ENCODE measurements around the gene GLRA3.

The GLRA3 gene

DNA sequence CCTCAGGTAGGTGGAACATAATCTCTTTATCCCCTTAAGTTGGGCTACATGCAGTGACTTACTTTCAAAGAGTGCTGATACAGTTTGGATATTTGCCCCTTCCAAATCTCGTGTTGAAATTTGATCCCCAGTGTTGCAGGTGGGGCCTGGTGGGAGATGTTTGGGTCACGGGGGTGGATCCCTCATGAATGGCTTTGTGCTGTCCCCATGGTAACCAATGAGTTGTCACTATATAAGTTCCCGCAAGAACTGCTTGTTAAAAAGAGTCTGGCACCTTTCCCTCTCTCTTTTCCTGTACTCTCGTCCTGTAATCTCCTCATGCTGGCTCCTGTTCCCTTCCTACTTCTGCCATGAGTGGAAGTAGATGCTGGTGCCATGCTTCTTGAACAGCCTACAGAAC is 71.3 kb downstream of the GLRA3 start:
- H3K9ac ChIP-seq (ENCODE audit: low read length), result no peak overlapping the region
- no peaks in the 10 kb centered on the region for H3K9me3 ChIP-seq (ENCODE audit: control insufficient read depth, low read length)
- no peaks in the 10 kb centered on the region for H3K36me3 ChIP-seq (ENCODE audit: control insufficient read depth, insufficient read depth, low read length, severe bottlenecking)
- no peaks in the 10 kb centered on the region for H3K4me1 ChIP-seq (ENCODE audit: control insufficient read depth, insufficient read depth, low read length)
- H3K27me3 ChIP-seq (replicated peaks; ENCODE audit: control insufficient read depth, insufficient read depth, low read length), result no peaks in the 10 kb centered on the region
- DNase-seq (ENCODE audit: low read depth), result no peak
- no peak overlapping the region for H3K4me3 ChIP-seq (ENCODE audit: low read length)

DNA sequence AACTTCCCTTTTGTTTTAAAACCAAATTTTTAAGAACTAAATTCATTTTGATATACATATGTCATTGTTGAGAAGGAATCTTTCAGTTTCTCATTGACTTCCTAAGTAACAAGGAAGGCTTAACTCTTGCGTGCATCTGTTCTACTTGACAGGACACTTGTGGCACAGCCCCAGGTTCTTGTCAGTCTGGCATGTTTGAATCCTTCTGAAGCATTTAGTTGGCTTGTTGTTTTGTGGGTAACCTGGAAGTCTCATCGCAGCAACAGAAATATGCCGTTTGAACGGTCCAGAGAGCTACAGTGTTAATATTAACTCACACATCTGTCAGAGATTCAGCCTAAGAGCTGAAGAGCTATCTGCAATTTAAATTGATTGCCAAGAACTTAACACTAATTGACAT is 76.0 kb downstream of the GLRA3 start:
- DNase-seq (ENCODE audit: low read depth), result no peak

DNA sequence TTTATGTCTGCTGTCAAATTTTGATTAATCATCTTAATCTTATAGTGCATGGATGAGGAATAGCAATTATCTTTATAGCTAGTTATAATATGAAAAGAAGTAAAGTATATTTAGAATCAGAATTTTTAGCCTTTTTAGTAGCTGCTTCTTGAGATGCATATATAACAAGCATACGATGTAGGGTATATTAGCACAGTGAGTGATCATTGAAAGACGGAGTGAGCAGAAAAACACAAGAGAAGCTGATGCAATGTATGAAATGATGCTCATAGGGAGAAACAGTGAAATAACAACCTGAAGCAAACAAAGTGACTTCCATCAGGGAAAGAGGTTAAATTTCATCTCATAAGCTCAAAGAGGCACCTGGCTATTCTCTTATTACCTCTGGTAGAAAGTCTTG is 77.0 kb downstream of the GLRA3 start:
- Histone ChIP-seq H3K9ac (ENCODE audit: low read length) (no peak overlapping the region), H3K4me3 (ENCODE audit: low read length) (no peak overlapping the region), H3K9me3 (ENCODE audit: control insufficient read depth, low read length) (no peaks in the 10 kb centered on the region), H3K36me3 (ENCODE audit: control insufficient read depth, insufficient read depth, low read length, severe bottlenecking) (no peaks in the 10 kb centered on the region), H3K4me1 (ENCODE audit: control insufficient read depth, insufficient read depth, low read length) (no peaks in the 10 kb centered on the region), H3K27me3 (replicated peaks; ENCODE audit: control insufficient read depth, insufficient read depth, low read length) (peaks cover 3% of the 10 kb centered on the region)
- no peak for DNase-seq (ENCODE audit: low read depth)

More for the DNA sequence above, 76.0 kb downstream of the GLRA3 start:
- no peaks in the 10 kb centered on the region for H3K36me3 ChIP-seq (ENCODE audit: control insufficient read depth, insufficient read depth, low read length, severe bottlenecking)
- H3K9me3 ChIP-seq (ENCODE audit: control insufficient read depth, low read length), result no peaks in the 10 kb centered on the region
- H3K4me1 ChIP-seq (ENCODE audit: control insufficient read depth, insufficient read depth, low read length), result no peaks in the 10 kb centered on the region
- H3K4me3 ChIP-seq (ENCODE audit: low read length), result no peak overlapping the region
- peaks cover 3% of the 10 kb centered on the region for H3K27me3 ChIP-seq (replicated peaks; ENCODE audit: control insufficient read depth, insufficient read depth, low read length)
- H3K9ac ChIP-seq (ENCODE audit: low read length), result no peak overlapping the region

DNA sequence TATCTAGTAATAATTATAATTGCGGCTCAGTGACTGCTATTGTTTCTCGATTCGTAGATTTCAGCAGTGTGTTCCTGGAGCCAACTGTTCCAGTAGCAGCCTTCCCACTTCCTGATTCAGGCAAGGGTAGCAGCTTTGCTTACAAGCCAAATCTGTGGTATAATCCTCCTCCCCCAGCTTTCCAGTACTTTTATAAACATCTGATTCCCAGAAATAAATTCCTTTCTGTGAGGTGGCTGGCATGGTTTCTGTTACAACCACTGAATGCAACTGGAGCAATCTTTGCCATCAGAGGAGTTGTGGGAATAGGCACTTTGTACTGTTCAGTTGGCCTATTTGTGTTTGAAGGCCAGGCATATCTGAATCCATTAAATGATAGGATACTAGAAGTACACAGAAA is 80.0 kb downstream of the GLRA3 start:
- Histone ChIP-seq H3K4me1 (ENCODE audit: control insufficient read depth, insufficient read depth, low read length) (no peaks in the 10 kb centered on the region), H3K27me3 (replicated peaks; ENCODE audit: control insufficient read depth, insufficient read depth, low read length) (peaks cover 3% of the 10 kb centered on the region), H3K4me3 (ENCODE audit: low read length) (no peak overlapping the region), H3K36me3 (ENCODE audit: control insufficient read depth, insufficient read depth, low read length, severe bottlenecking) (no peaks in the 10 kb centered on the region), H3K9me3 (ENCODE audit: control insufficient read depth, low read length) (peaks cover 19% of the 10 kb centered on the region), H3K9ac (ENCODE audit: low read length) (no peak overlapping the region)
- peak; percentile 52 for DNase-seq (ENCODE audit: low read depth)

DNA sequence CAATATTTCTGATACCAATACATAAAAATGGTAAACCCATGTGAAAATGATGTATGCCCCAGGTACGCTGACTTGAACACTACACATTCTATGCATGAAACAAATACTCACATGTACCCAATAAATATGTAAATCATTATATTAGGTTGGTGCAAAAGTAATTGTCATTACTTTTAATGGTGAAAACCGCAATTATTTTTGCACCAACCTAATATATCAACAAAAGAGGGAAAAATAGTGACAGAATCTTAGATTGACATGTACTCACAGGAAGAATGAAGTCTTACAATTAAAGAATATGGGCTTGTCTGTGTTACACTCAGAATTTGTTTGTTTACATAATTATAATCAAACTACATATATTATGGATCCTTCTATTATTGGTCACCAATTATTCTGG is 82.3 kb downstream of the GLRA3 start:
- H3K9me3 ChIP-seq (ENCODE audit: control insufficient read depth, low read length), result peaks cover 19% of the 10 kb centered on the region

DNA sequence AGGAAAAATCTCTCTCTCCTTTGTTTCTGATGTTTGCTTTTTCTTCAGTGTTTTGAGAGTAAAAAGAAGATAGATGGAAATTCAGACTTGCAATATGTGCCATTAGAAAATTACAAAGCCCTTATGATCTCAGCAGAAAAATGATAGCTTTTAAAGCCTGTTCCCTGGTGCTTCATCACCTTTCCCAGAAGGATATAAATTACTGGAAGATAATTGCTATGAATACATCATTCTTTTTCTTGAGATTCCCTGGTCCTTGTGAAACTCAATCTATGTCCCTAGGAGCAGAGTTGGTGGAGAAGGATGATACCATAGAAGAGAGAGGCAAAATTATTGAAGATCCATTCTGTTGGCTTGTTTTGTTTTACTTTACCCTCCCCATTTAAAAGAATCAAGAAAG is 86.5 kb downstream of the GLRA3 start:
- no peak for DNase-seq (ENCODE audit: low read depth)
- Histone ChIP-seq H3K9ac (ENCODE audit: low read length) (no peak overlapping the region), H3K4me1 (ENCODE audit: control insufficient read depth, insufficient read depth, low read length) (no peaks in the 10 kb centered on the region), H3K9me3 (ENCODE audit: control insufficient read depth, low read length) (peaks cover 19% of the 10 kb centered on the region), H3K36me3 (ENCODE audit: control insufficient read depth, insufficient read depth, low read length, severe bottlenecking) (no peaks in the 10 kb centered on the region), H3K27me3 (replicated peaks; ENCODE audit: control insufficient read depth, insufficient read depth, low read length) (no peaks in the 10 kb centered on the region), H3K4me3 (ENCODE audit: low read length) (no peak overlapping the region)

More for the DNA sequence above, 82.3 kb downstream of the GLRA3 start:
- no peak for DNase-seq (ENCODE audit: low read depth)
- H3K9ac ChIP-seq (ENCODE audit: low read length), result no peak overlapping the region
- no peaks in the 10 kb centered on the region for H3K4me1 ChIP-seq (ENCODE audit: control insufficient read depth, insufficient read depth, low read length)
- no peaks in the 10 kb centered on the region for H3K27me3 ChIP-seq (replicated peaks; ENCODE audit: control insufficient read depth, insufficient read depth, low read length)
- H3K36me3 ChIP-seq (ENCODE audit: control insufficient read depth, insufficient read depth, low read length, severe bottlenecking), result no peaks in the 10 kb centered on the region
- no peak overlapping the region for H3K4me3 ChIP-seq (ENCODE audit: low read length)

DNA sequence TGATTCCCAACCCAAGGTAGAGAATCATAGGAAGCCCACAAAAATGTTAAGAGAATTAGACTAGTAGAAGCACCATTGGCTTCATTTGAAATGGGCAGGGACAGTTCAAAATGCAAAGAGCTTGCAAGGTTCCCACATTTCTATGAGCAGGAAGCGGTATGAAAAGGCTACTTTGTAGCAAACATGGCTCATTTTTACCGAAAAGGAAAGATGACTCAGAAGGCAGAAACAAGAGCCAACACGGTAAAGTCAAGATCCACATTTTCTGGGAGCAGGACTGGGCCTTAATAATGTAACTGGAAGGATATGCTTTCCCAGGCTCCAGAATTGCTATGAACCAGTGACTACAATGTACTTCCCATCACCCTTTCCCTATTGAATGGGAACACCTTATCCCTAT is 89.5 kb downstream of the GLRA3 start:
- peaks cover 2% of the 10 kb centered on the region for H3K9me3 ChIP-seq (ENCODE audit: control insufficient read depth, low read length)
- H3K9ac ChIP-seq (ENCODE audit: low read length), result no peak overlapping the region
- no peak for DNase-seq (ENCODE audit: low read depth)
- H3K4me3 ChIP-seq (ENCODE audit: low read length), result no peak overlapping the region
- no peaks in the 10 kb centered on the region for H3K4me1 ChIP-seq (ENCODE audit: control insufficient read depth, insufficient read depth, low read length)
- no peaks in the 10 kb centered on the region for H3K36me3 ChIP-seq (ENCODE audit: control insufficient read depth, insufficient read depth, low read length, severe bottlenecking)
- no peaks in the 10 kb centered on the region for H3K27me3 ChIP-seq (replicated peaks; ENCODE audit: control insufficient read depth, insufficient read depth, low read length)

DNA sequence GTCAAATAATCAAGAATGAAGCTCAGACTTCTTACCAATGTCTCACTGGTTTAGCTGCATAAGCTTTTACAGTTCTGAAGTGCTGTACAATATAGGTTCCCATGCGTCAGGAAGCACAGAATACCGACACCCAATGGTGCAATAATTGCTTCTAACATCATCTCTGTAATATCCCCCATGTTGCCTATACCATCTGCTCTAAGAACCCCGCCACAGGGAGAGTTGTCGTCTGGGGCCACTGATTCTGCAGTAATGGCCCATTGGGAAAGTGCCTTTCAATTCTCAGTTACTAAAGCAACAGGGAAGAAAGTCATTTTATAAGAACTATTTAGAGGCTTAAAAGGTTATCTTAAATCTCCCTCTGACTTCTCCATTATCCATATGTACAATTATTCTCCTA is 94.9 kb downstream of the GLRA3 start:
- Histone ChIP-seq H3K27me3 (replicated peaks; ENCODE audit: control insufficient read depth, insufficient read depth, low read length) (no peaks in the 10 kb centered on the region), H3K4me1 (ENCODE audit: control insufficient read depth, insufficient read depth, low read length) (no peaks in the 10 kb centered on the region), H3K9ac (ENCODE audit: low read length) (no peak overlapping the region), H3K4me3 (ENCODE audit: low read length) (no peak overlapping the region), H3K9me3 (ENCODE audit: control insufficient read depth, low read length) (no peaks in the 10 kb centered on the region), H3K36me3 (ENCODE audit: control insufficient read depth, insufficient read depth, low read length, severe bottlenecking) (no peaks in the 10 kb centered on the region)
- no peak for DNase-seq (ENCODE audit: low read depth)

DNA sequence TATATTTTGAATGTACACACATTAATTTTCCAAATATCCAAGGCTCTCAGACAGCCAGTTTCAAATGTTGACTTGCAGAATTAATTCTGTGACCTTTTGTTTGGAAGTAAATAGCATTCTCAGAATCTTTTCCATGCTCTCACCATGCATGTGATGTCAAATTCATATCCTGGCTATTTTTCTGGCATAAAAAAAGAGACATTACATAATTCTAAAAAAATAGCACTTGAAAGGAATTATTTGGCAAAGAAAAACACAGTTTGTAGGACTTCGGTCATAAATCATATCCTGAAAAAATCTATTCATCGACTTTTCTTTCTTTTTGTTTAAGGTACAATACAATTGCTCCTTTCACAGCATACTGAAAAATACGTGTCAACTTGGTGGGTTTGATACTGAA is 111.2 kb downstream of the GLRA3 start:
- H3K36me3 ChIP-seq (ENCODE audit: control insufficient read depth, insufficient read depth, low read length, severe bottlenecking), result no peaks in the 10 kb centered on the region
- H3K27me3 ChIP-seq (replicated peaks; ENCODE audit: control insufficient read depth, insufficient read depth, low read length), result no peaks in the 10 kb centered on the region
- peak overlapping the region; percentile 62 for H3K4me3 ChIP-seq (ENCODE audit: low read length)
- no peaks in the 10 kb centered on the region for H3K9me3 ChIP-seq (ENCODE audit: control insufficient read depth, low read length)
- DNase-seq (ENCODE audit: low read depth), result no peak
- no peak overlapping the region for H3K9ac ChIP-seq (ENCODE audit: low read length)
- peaks cover 27% of the 10 kb centered on the region for H3K4me1 ChIP-seq (ENCODE audit: control insufficient read depth, insufficient read depth, low read length)

DNA sequence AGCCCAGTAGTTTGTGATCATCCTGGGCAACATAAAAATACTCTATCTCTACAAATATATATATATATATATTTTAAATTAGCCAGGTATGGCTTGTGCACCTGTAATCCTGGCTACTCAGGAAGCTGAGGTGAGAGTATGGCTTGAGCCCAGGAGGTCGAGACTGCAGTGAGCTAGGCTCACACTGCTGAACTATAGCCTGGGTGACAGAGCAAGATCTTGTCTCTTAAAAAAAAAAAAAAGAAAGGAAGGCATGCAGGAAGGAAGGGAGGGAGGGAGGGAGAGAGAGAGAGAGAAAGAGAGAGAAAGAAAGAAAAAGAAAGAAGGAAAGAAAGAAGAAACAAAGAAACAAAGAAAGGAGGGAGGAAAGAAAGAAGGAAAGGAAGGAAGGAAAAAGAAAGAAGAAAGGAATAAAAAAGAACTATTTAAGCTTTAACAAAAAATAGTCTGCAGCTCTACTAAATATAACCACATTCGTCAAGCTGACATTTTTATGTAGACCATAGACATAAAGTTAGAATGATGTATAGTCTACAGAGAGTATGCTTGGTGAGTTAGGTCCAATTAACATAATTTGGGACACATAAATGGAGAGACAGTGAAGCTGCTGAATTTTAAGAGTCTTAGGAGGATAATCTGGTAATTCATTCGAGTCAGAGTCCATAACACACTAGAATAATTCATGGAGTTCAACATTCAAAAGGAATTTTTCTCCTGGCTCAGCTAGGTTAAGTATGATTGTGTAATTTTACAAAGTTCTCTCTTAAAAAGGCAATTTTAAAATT is 111.9 kb downstream of the GLRA3 start:
- no peak overlapping the region for H3K9ac ChIP-seq (ENCODE audit: low read length)
- H3K36me3 ChIP-seq (ENCODE audit: control insufficient read depth, insufficient read depth, low read length, severe bottlenecking), result no peaks in the 10 kb centered on the region

DNA sequence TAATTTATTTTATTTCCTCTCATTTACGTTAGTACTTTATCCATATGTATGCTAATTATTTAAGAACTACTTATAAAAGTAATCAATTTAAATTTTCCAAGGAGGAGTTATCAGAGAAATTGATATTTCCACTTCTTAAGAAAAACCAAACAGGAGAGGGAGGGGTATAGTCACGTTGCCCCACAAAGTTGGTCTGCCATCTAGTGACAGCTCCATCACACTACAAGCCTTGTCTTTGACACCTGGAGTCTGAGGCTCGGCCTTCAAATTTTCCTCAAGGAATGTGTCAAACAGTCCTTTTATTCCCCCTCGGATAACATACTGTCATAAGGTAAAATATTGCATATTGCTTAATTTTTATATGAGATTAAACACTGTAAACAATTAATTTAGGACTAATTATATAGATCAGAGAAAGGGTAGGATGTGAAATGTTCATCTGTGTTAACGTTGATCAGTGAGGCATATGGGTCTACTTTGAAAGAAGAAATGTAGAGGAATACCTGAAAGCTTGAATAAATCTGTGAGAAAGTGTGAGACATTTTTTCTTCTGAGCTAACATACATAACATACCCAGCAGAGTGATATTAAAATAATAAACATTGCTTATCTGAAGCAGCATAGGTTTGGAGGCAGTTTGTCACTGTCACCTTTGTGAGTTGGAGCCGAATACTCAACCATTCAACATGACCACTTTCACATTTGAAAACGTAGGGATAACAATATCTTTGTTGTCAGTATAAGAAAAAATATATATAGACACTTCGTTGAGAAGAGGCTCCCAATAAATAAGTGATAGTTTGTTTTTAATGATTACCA is 114.4 kb downstream of the GLRA3 start:
- DNase-seq (ENCODE audit: low read depth), result peak; percentile 76
- H3K36me3 ChIP-seq (ENCODE audit: control insufficient read depth, insufficient read depth, low read length, severe bottlenecking), result no peaks in the 10 kb centered on the region

More for the DNA sequence above, 111.9 kb downstream of the GLRA3 start:
- no peak for DNase-seq (ENCODE audit: low read depth)
- Histone ChIP-seq H3K4me1 (ENCODE audit: control insufficient read depth, insufficient read depth, low read length) (peaks cover 27% of the 10 kb centered on the region), H3K27me3 (replicated peaks; ENCODE audit: control insufficient read depth, insufficient read depth, low read length) (no peaks in the 10 kb centered on the region), H3K4me3 (ENCODE audit: low read length) (peak overlapping the region; percentile 62), H3K9me3 (ENCODE audit: control insufficient read depth, low read length) (no peaks in the 10 kb centered on the region)

More for the DNA sequence above, 114.4 kb downstream of the GLRA3 start:
- peaks cover 35% of the 10 kb centered on the region for H3K4me1 ChIP-seq (ENCODE audit: control insufficient read depth, insufficient read depth, low read length)
- H3K4me3 ChIP-seq (ENCODE audit: low read length), result no peak overlapping the region
- no peaks in the 10 kb centered on the region for H3K27me3 ChIP-seq (replicated peaks; ENCODE audit: control insufficient read depth, insufficient read depth, low read length)
- H3K9me3 ChIP-seq (ENCODE audit: control insufficient read depth, low read length), result no peaks in the 10 kb centered on the region
- H3K9ac ChIP-seq (ENCODE audit: low read length), result peak overlapping the region; percentile 29
